Endothelial cell of umbilical vein (primary cell): Measurements from ENCODE around the gene TEX19. TPM values are rescaled to one million over a fixed set of nuclear protein-coding genes. Genes with fewer than 3 reads are reported as not detected.

ENCODE experiments used
- BruUV-seq: library from RNA; stranded (reverse); fragments of 400-500 nt; replicated peaks from 2 replicates; lab custom pipeline; 2021; lab: Mats Ljungman, UMichigan
- CTCF ChIA-PET: fragments of 300-600, 350-600 bp; sonication (Branson Sonifier 250); formaldehyde crosslinking; loops from one replicate; lab custom pipeline; 2021; ENCODE audit warnings: antibody characterized with exemption, inconsistent platforms; lab: Charles Lee
- POLR2A ChIA-PET: fragments of 300-600, 350-600 bp; sonication (Branson Sonifier 250); formaldehyde crosslinking; loops from one replicate; lab custom pipeline; 2021; ENCODE audit warnings: antibody characterized with exemption, inconsistent platforms; lab: Charles Lee
- DNase-seq: peaks from one replicate; pipeline ENCODE4 v3.0.0-alpha.2; 2011; ENCODE audit warnings: low read depth, low spot score
- FAIRE-seq: peaks from 2 replicates; lab custom pipeline; 2011; peaks lifted over from hg19 to GRCh38; lab: Jason Lieb, UNC
- H2AFZ ChIP-seq: 2 replicates; pipeline ENCODE4 v1.6.0; 2012; ENCODE audit warnings: low read depth, low read length, control low read depth, inconsistent platforms
- H3K27ac ChIP-seq: 2 replicates; pipeline ENCODE4 v1.5.1; 2011; ENCODE audit warnings: low read depth, mild to moderate bottlenecking, control low read depth, low read length, moderate library complexity; ENCODE audit not compliant: insufficient read depth
- H3K27me3 ChIP-seq, 2 experiments: 2 replicates each; pipeline versions ENCODE4 v1.6.0 to v1.6.1; 2011; ENCODE audit warnings: low read length in 2 of 2, mixed read lengths in 1 of 2; ENCODE audit not compliant: control insufficient read depth in 2 of 2, insufficient read depth in 2 of 2
- H3K36me3 ChIP-seq, 2 experiments: 2 replicates in 1 of 2; 3 replicates in 1 of 2; pipeline ENCODE4 v1.5.1; 2011; ENCODE audit warnings: low read length in 2 of 2, mild to moderate bottlenecking in 1 of 2, moderate library complexity in 1 of 2; ENCODE audit not compliant: control insufficient read depth in 2 of 2, insufficient read depth in 2 of 2; ENCODE audit errors: extremely low read depth in 1 of 2
- H3K4me1 ChIP-seq: 3 replicates; pipeline ENCODE4 v1.5.1; 2011; ENCODE audit warnings: mild to moderate bottlenecking, low read length; ENCODE audit not compliant: control insufficient read depth, insufficient read depth; ENCODE audit errors: extremely low read depth
- H3K4me2 ChIP-seq: 2 replicates; pipeline ENCODE4 v1.6.1; 2011; ENCODE audit warnings: low read length, control low read depth, mixed read lengths; ENCODE audit not compliant: insufficient read depth
- H3K4me3 ChIP-seq, 3 experiments: fragments of 200-600 bp in 1 of 3; sonication (generic), shearing (Covaris generic) in 1 of 3; replicated peaks in 1 of 3; 2 replicates each; pipeline ENCODE4 v1.5.1; 2011 to 2016; ENCODE audit warnings: control low read depth in 3 of 3, low read length in 3 of 3, mild to moderate bottlenecking in 2 of 3, inconsistent platforms in 1 of 3, low read depth in 1 of 3, moderate library complexity in 1 of 3; ENCODE audit not compliant: insufficient read depth in 1 of 3
- H3K79me2 ChIP-seq: 2 replicates; pipeline ENCODE4 v1.6.0; 2012; ENCODE audit warnings: low read length, inconsistent platforms; ENCODE audit not compliant: control insufficient read depth, insufficient read depth
- H3K9ac ChIP-seq: replicated peaks from 2 replicates; pipeline ENCODE3; 2011; ENCODE audit warnings: low read length, control low read depth; ENCODE audit not compliant: insufficient read depth; ENCODE audit errors: extremely low read depth
- H3K9me1 ChIP-seq: replicated peaks from 3 replicates; pipeline ENCODE4 v1.6.0; 2011; ENCODE audit warnings: mild to moderate bottlenecking, low read length; ENCODE audit not compliant: control insufficient read depth, insufficient read depth; ENCODE audit errors: extremely low read depth
- H3K9me3 ChIP-seq: replicated peaks from 2 replicates; pipeline ENCODE4 v1.5.1; 2012; ENCODE audit warnings: low read length, inconsistent platforms; ENCODE audit not compliant: control insufficient read depth, insufficient read depth
- H4K20me1 ChIP-seq: replicated peaks from 2 replicates; pipeline ENCODE3; 2011; ENCODE audit warnings: mild to moderate bottlenecking, low read length; ENCODE audit not compliant: control insufficient read depth, insufficient read depth; ENCODE audit errors: extremely low read depth
- EZH2 ChIP-seq: IDR thresholded peaks from 2 replicates; pipeline ENCODE4 v1.6.1; 2012; ENCODE audit warnings: borderline replicate concordance, low read depth, mild to moderate bottlenecking, moderate library complexity, low read length, inconsistent platforms; ENCODE audit not compliant: severe bottlenecking
- FOS ChIP-seq: IDR thresholded peaks from 2 replicates; pipeline ENCODE4 v1.6.1; 2011; ENCODE audit warnings: mild to moderate bottlenecking, low read length, moderate library complexity, borderline replicate concordance; ENCODE audit not compliant: insufficient read depth
- GATA2 ChIP-seq: IDR thresholded peaks from 2 replicates; pipeline ENCODE4 v1.7.0; 2011; ENCODE audit warnings: low read depth, mild to moderate bottlenecking, moderate library complexity, mixed read lengths, low read length; ENCODE audit not compliant: insufficient read length, insufficient read depth
- JUN ChIP-seq: IDR thresholded peaks from 2 replicates; pipeline ENCODE4 v1.6.1; 2011; ENCODE audit warnings: borderline replicate concordance, low read depth; ENCODE audit not compliant: insufficient read length, insufficient read depth
- MYC ChIP-seq: IDR thresholded peaks from one replicate; pipeline ENCODE4 v1.6.1; 2011; ENCODE audit warnings: mild to moderate bottlenecking, low read depth, low read length
- POLR2A ChIP-seq: IDR thresholded peaks from 2 replicates; pipeline ENCODE4 v1.6.1; 2012; ENCODE audit warnings: low read depth, mild to moderate bottlenecking, control low read depth, low read length
- POLR2AphosphoS5 ChIP-seq: IDR thresholded peaks from 2 replicates; pipeline ENCODE4 v1.6.1; 2012; ENCODE audit warnings: low read depth, mild to moderate bottlenecking, control low read depth, low read length, moderate library complexity; ENCODE audit not compliant: insufficient read depth
- dilution Hi-C: fragments of 300-500 bp; cut with MboI; formaldehyde crosslinking; loops from one replicate; pipeline ENCODE4 v1.15.0; 2019; ENCODE audit warnings: low sequenced_read_pairs; ENCODE audit not compliant: extremely low pct_ligation_motif_present
- intact Hi-C: fragments of 100-400 bp; cut with micrococcal nuclease; formaldehyde crosslinking; loops from one replicate; pipeline ENCODE4 v1.10.0; 2022
- polyA plus RNA-seq, 4 experiments: library from polyadenylated mRNA; depleted of rRNA in 3 of 4; stranded (reverse) in 3 of 4; unstranded in 1 of 4; fragments of >200 nt; gene quantifications; 2 replicates each; pipeline versions ENCODE4 v1.2.1 to v1.2.3, GENCODE V29; 2011 to 2012; ENCODE audit warnings: missing spikeins in 1 of 4
- total RNA-seq: library from RNA; stranded (reverse); gene quantifications from 2 replicates; pipeline ENCODE4 v1.2.3, GENCODE V29; 2021
- TF ChIP-seq, protein P1 (sequence below): IDR thresholded peaks from 2 replicates; pipeline ENCODE4 v1.6.1; 2011; ENCODE audit not compliant: insufficient read depth, insufficient read length
- TF ChIP-seq, protein P2 (sequence below), 2 donors: IDR thresholded peaks; 1 replicate in 1 of 2; 2 replicates in 1 of 2; pipeline ENCODE4 v1.5.1; 2011; ENCODE audit warnings: low read length in 2 of 2, mild to moderate bottlenecking in 2 of 2, moderate library complexity in 2 of 2, control low read depth in 1 of 2, inconsistent platforms in 1 of 2, low read depth in 1 of 2; ENCODE audit not compliant: insufficient read depth in 1 of 2; ENCODE audit errors: extremely low read depth in 1 of 2

TEX19 gene
- total and polyA plus RNA-seq, 2 donors (not counting 3 experiments of a cell fraction or from before 2014, with no cell fraction given) = 0.06 TPM; not detected in 1

DNA sequence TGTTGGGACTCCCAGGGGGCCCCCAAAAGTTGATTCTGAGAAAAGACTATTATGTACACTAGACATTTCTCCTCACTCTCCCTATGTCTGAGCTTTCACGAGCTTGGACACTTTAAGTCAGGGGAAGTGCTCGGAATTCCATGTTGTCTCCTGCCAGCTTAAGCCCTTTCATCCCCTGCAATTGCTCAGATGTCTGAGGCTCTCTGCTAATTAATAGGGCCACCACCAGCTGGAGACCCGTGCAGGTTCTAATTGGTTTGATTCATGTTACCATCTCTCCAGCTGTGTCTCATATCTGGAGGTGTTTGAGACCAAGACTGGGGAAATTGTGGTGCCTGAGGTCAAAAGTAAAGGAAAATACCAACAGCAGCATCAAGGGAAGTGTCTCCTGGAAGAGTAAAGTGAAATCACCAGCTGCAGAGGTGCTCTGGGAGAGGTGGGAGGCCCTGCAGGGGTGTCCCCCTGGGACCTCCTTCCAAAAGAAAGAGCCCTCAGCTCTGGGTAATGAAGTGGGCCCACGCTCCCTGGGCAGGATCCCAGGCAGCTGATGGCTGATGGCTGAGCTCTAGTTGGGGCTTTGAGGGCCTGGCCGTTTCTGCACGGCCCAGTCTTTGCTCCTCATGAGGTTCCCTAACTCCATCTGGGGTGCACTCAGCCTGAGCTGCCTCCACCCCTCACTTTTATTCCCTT, 6.7 kb downstream of the TEX19 start:
- H3K4me3 ChIP-seq = no peak overlapping the region
- intact Hi-C loops (no loop called here), dilution Hi-C loops (no loop called here)
- H3K4me1 ChIP-seq = no peaks in the 10 kb centered on the region
- H3K4me2 ChIP-seq = no peak overlapping the region
- no peaks in the 10 kb centered on the region for H3K79me2 ChIP-seq
- H3K9ac ChIP-seq = no peak overlapping the region
- peaks cover 5 to 12% of the 10 kb centered on the region in 2 experiments for H3K27me3 ChIP-seq
- POLR2A ChIA-PET = no interaction called here
- H3K9me3 ChIP-seq = no peaks in the 10 kb centered on the region
- no peak overlapping the region for H2AFZ ChIP-seq
- no TSS peak for BruUV-seq
- FAIRE-seq = no peak
- no peak for DNase-seq
- CTCF ChIA-PET = interaction anchor here (1.6 to 2.4 kb wide), 3 partner anchors 13 to 59 kb away, joined by 5 to 7 read pairs (median 6); no protein-coding TSS in a partner anchor
- no peaks in the 10 kb centered on the region for H3K9me1 ChIP-seq
- H3K27ac ChIP-seq = no peak overlapping the region
- TF ChIP-seq MYC (no peak), JUN (no peak), FOS (no peak), GATA2 (no peak), POLR2A (no peak), POLR2AphosphoS5 (no peak), EZH2 (no peak)
- TF ChIP-seq, protein P1, sequence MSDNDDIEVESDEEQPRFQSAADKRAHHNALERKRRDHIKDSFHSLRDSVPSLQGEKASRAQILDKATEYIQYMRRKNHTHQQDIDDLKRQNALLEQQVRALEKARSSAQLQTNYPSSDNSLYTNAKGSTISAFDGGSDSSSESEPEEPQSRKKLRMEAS = no peak
- TF ChIP-seq, protein P2, sequence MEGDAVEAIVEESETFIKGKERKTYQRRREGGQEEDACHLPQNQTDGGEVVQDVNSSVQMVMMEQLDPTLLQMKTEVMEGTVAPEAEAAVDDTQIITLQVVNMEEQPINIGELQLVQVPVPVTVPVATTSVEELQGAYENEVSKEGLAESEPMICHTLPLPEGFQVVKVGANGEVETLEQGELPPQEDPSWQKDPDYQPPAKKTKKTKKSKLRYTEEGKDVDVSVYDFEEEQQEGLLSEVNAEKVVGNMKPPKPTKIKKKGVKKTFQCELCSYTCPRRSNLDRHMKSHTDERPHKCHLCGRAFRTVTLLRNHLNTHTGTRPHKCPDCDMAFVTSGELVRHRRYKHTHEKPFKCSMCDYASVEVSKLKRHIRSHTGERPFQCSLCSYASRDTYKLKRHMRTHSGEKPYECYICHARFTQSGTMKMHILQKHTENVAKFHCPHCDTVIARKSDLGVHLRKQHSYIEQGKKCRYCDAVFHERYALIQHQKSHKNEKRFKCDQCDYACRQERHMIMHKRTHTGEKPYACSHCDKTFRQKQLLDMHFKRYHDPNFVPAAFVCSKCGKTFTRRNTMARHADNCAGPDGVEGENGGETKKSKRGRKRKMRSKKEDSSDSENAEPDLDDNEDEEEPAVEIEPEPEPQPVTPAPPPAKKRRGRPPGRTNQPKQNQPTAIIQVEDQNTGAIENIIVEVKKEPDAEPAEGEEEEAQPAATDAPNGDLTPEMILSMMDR (IDR thresholded peaks at IDR 0.05; ENCODE audit: extremely low read depth in 1 of 2, insufficient read depth in 1 of 2, low read depth in 1 of 2, low read length in 2 of 2) = no peak
- no peaks in the 10 kb centered on the region for H4K20me1 ChIP-seq
- no peaks in the 10 kb centered on the region for H3K36me3 ChIP-seq
